ENCODE measurements around the gene REC8. TPM values are rescaled to one million over a fixed set of nuclear protein-coding genes. Genes with fewer than 3 reads are reported as not detected.

REC8 gene
- total and polyA plus RNA-seq, 2 of the 13 experiments (the other 11 are each of a cell fraction or from before 2014, with no cell fraction given), result 3.4 to 14.7 TPM

DNA sequence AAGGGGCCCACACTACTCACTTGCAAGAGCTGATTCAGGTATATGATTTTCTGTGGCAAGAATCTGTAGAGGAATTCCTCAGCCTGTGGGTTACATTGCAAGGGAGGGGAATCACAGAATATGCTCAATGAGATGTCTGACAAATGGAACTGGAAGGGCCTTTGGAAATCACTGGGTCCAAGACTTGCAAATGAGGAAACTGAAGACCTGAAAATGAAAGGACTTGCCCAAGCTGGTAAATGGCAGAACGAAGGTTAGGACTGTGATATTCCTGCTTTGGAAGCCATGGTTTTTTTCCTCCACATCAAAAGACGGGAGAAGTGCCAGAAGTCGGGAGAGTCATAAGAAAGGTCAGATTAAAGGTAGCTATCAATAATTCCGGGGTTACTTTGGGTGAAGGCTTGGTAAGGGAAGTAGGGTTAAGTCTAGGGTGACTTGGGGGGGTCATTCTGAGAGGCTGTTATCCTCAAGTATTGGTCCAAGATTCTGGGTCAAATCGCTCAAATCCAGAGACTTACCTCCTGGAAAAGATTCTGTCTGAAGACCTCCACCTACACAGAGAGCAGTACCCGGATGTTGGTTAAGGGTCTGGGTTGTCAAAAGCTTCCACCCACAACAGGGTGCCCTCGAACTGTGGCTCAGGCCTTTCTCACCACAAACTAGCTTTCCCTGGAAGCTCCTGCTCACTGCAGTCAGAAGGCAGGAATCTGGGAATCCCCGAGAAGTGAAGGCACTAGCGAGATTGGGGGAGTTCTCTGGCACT lies 26.0 kb upstream of the REC8 start (continued):
- TF ChIP-seq, protein P1, sequence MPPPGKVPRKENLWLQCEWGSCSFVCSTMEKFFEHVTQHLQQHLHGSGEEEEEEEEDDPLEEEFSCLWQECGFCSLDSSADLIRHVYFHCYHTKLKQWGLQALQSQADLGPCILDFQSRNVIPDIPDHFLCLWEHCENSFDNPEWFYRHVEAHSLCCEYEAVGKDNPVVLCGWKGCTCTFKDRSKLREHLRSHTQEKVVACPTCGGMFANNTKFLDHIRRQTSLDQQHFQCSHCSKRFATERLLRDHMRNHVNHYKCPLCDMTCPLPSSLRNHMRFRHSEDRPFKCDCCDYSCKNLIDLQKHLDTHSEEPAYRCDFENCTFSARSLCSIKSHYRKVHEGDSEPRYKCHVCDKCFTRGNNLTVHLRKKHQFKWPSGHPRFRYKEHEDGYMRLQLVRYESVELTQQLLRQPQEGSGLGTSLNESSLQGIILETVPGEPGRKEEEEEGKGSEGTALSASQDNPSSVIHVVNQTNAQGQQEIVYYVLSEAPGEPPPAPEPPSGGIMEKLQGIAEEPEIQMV (CRISPR knock-in tag; IDR thresholded peaks at IDR 0.05; ENCODE audit: low read depth), result no peak
- TF ChIP-seq, protein P2, sequence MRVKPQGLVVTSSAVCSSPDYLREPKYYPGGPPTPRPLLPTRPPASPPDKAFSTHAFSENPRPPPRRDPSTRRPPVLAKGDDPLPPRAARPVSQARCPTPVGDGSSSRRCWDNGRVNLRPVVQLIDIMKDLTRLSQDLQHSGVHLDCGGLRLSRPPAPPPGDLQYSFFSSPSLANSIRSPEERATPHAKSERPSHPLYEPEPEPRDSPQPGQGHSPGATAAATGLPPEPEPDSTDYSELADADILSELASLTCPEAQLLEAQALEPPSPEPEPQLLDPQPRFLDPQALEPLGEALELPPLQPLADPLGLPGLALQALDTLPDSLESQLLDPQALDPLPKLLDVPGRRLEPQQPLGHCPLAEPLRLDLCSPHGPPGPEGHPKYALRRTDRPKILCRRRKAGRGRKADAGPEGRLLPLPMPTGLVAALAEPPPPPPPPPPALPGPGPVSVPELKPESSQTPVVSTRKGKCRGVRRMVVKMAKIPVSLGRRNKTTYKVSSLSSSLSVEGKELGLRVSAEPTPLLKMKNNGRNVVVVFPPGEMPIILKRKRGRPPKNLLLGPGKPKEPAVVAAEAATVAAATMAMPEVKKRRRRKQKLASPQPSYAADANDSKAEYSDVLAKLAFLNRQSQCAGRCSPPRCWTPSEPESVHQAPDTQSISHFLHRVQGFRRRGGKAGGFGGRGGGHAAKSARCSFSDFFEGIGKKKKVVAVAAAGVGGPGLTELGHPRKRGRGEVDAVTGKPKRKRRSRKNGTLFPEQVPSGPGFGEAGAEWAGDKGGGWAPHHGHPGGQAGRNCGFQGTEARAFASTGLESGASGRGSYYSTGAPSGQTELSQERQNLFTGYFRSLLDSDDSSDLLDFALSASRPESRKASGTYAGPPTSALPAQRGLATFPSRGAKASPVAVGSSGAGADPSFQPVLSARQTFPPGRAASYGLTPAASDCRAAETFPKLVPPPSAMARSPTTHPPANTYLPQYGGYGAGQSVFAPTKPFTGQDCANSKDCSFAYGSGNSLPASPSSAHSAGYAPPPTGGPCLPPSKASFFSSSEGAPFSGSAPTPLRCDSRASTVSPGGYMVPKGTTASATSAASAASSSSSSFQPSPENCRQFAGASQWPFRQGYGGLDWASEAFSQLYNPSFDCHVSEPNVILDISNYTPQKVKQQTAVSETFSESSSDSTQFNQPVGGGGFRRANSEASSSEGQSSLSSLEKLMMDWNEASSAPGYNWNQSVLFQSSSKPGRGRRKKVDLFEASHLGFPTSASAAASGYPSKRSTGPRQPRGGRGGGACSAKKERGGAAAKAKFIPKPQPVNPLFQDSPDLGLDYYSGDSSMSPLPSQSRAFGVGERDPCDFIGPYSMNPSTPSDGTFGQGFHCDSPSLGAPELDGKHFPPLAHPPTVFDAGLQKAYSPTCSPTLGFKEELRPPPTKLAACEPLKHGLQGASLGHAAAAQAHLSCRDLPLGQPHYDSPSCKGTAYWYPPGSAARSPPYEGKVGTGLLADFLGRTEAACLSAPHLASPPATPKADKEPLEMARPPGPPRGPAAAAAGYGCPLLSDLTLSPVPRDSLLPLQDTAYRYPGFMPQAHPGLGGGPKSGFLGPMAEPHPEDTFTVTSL (CRISPR knock-in tag; IDR thresholded peaks at IDR 0.05; ENCODE audit: borderline replicate concordance), result no peak
- TF ChIP-seq, protein P3, sequence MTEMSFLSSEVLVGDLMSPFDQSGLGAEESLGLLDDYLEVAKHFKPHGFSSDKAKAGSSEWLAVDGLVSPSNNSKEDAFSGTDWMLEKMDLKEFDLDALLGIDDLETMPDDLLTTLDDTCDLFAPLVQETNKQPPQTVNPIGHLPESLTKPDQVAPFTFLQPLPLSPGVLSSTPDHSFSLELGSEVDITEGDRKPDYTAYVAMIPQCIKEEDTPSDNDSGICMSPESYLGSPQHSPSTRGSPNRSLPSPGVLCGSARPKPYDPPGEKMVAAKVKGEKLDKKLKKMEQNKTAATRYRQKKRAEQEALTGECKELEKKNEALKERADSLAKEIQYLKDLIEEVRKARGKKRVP (CRISPR knock-in tag; IDR thresholded peaks at IDR 0.05), result no peak
- TF ChIP-seq ZBTB1 (CRISPR knock-in tag; IDR thresholded peaks at IDR 0.05; ENCODE audit: borderline replicate concordance), result no peak
- no peak for TF ChIP-seq ZKSCAN5 (CRISPR knock-in tag; IDR thresholded peaks at IDR 0.05)
- TF ChIP-seq ZNF792 (CRISPR knock-in tag; IDR thresholded peaks at IDR 0.05), result no peak
- TF ChIP-seq BCL6 (CRISPR knock-in tag; IDR thresholded peaks at IDR 0.05), result no peak; the same call in 1 of the 2 replicates
- TF ChIP-seq GZF1 (CRISPR knock-in tag; IDR thresholded peaks at IDR 0.05), result 0 out of 2 replicates have a peak, but pooled peaks have one; percentile 5
- TF ChIP-seq RXRB (CRISPR knock-in tag; IDR thresholded peaks at IDR 0.05; ENCODE audit: borderline replicate concordance), result no peak; the same call in 1 of the 2 replicates
- TF ChIP-seq, protein P4, sequence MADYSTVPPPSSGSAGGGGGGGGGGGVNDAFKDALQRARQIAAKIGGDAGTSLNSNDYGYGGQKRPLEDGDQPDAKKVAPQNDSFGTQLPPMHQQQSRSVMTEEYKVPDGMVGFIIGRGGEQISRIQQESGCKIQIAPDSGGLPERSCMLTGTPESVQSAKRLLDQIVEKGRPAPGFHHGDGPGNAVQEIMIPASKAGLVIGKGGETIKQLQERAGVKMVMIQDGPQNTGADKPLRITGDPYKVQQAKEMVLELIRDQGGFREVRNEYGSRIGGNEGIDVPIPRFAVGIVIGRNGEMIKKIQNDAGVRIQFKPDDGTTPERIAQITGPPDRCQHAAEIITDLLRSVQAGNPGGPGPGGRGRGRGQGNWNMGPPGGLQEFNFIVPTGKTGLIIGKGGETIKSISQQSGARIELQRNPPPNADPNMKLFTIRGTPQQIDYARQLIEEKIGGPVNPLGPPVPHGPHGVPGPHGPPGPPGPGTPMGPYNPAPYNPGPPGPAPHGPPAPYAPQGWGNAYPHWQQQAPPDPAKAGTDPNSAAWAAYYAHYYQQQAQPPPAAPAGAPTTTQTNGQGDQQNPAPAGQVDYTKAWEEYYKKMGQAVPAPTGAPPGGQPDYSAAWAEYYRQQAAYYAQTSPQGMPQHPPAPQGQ (CRISPR knock-in tag; IDR thresholded peaks at IDR 0.05; ENCODE audit: borderline replicate concordance), result no peak; the same call in 1 of the 2 replicates
- no peak for TF ChIP-seq ZKSCAN1 (IDR thresholded peaks at IDR 0.05; ENCODE audit: low read length)
- TF ChIP-seq MEF2D (CRISPR knock-in tag; IDR thresholded peaks at IDR 0.05), result no peak
- 0 out of 2 replicates have a peak, but pooled peaks have one; percentile 6 for TF ChIP-seq ZNF235 (CRISPR knock-in tag; IDR thresholded peaks at IDR 0.05; ENCODE audit: borderline replicate concordance)
- TF ChIP-seq, protein P5, sequence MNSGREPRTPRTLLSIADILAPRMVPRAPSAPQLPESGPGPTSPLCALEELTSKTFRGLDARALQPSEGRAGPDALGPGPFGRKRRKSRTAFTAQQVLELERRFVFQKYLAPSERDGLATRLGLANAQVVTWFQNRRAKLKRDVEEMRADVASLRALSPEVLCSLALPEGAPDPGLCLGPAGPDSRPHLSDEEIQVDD (CRISPR knock-in tag; IDR thresholded peaks at IDR 0.05; ENCODE audit: borderline replicate concordance), result 0 out of 2 replicates have a peak, but pooled peaks have one; percentile 81
- TF ChIP-seq, protein P6, sequence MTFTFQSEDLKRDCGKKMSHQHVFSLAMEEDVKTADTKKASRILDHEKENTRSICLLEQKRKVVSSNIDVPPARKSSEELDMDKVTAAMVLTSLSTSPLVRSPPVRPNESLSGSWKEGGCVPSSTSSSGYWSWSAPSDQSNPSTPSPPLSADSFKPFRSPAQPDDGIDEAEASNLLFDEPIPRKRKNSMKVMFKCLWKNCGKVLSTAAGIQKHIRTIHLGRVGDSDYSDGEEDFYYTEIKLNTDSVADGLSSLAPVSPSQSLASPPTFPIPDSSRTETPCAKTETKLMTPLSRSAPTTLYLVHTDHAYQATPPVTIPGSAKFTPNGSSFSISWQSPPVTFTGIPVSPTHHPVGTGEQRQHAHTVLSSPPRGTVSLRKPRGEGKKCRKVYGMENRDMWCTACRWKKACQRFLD (CRISPR knock-in tag; IDR thresholded peaks at IDR 0.05; ENCODE audit: borderline replicate concordance), result 0 out of 2 replicates have a peak, but pooled peaks have one; percentile 1
- TF ChIP-seq ZNF124 (CRISPR knock-in tag; IDR thresholded peaks at IDR 0.05), result no peak

All from HepG2 (cell line).